ENCODE data around the gene LIPG. TPM values are rescaled to one million over a fixed set of nuclear protein-coding genes. Genes with fewer than 3 reads are reported as not detected.

LIPG gene
- total RNA-seq, 1 donor from 2014 or later, result 5.8 TPM

DNA sequence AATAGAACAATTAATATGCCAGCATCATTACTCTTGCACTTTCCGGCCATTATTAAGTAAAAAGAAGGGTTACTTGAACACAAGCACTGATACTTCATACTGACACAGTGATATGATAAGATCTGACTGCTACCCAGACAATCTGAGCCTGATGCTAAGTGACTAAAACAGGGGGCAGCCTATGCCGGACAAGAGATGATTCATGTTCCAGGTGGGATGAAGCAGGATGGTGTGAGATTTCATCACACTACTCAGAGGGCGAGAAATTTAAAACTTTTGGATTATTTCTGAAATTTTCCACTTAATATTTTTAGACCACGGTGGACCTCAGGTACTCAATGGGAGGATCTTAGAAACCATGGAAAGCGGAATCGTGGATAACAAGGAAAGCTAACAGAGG, 61.7 kb downstream of the LIPG start:
- ATAC-seq (no peak), DNase-seq (ENCODE audit: low spot score) (no peak)
- intact Hi-C loops (cut with DNase I), result no loop called here

DNA sequence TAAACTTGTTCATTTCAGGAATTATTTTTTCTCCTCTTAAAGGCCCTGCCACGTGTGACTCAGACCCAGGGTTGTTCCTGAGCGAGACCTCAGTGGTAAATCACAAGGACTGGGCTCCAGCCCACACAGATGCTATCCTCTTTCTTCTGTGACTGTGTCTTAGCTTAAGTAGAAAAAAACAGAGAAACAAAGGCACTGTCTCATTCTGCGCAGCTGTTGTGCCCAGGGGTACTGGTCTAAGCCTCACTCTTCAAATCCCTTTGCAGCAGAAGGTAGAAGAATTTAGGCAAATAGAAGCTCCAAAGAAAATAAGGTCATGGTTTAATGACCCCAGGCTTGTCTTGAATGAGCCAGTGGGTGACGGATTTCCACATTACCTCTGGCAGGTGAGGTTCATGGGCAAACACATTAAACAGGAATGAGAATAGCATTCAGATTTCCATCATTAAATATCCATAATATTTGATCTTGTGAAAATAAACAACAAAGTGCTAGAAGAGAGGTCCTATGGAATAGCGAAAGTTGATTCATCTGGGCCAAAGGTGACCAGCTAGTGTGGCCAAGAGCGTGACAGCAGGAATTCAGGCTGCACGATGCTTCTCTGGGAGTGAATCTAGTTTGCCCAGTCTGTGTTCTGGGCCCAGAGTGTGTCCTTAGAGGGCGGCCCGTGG, 63.3 kb downstream of the LIPG start:
- peak; percentile 80 for ATAC-seq
- no peak for DNase-seq (ENCODE audit: low spot score)
- intact Hi-C loops (cut with DNase I), result no loop called here

DNA sequence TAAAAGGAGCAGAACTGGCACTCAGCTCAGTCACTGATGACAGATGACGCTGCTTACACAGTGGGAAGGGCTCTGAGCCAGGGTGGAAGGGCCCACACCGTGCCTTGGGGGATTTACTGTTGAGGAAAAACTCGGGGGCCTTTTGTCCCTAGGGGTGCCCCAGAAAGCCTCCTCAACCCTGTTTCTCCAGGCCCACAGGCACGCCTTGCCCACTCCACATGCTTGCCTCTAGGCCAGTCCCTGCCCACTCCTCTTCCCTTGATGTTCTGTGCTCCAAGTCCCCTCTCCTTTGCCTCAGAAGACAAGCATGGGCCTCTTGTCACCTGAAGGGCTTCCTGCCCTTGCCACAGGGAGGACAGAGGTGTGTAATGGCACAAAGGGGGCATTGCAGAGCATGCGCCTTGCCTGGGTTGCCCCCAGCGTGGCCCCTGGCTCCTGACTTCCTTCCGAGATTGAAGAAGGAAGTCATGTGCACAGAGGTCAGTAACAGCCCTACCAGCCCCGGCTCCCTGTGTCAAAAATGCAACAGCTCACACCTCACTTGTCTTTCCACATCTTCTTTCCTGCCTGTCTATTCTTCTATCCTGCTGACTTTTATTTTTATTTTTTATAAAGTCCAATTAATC, 65.1 kb downstream of the LIPG start:
- intact Hi-C loops (cut with DNase I), result no loop called here
- no peak for ATAC-seq
- DNase-seq (ENCODE audit: low spot score), result no peak

DNA sequence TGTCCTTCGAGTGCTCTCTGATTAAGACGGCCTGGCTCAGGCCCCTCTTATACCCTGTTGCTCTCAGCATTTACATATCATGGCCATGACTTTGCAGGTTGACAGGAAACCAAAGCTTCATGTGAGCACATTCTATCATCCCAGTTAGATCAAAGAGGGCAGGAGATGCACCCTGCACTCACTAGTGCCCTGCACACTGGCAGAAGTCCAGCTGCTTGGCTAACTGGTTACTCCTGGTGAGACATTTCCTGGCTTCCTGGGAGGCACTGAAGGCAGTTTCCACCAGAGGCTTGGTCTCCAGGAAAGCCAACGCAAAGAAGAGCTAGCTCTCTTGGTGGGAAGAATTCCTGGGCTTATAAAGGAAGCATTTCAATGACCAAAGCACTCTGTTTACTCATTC, 66.3 kb downstream of the LIPG start:
- intact Hi-C loops (cut with DNase I), result no loop called here
- DNase-seq (ENCODE audit: low spot score) (no peak), ATAC-seq (no peak)

DNA sequence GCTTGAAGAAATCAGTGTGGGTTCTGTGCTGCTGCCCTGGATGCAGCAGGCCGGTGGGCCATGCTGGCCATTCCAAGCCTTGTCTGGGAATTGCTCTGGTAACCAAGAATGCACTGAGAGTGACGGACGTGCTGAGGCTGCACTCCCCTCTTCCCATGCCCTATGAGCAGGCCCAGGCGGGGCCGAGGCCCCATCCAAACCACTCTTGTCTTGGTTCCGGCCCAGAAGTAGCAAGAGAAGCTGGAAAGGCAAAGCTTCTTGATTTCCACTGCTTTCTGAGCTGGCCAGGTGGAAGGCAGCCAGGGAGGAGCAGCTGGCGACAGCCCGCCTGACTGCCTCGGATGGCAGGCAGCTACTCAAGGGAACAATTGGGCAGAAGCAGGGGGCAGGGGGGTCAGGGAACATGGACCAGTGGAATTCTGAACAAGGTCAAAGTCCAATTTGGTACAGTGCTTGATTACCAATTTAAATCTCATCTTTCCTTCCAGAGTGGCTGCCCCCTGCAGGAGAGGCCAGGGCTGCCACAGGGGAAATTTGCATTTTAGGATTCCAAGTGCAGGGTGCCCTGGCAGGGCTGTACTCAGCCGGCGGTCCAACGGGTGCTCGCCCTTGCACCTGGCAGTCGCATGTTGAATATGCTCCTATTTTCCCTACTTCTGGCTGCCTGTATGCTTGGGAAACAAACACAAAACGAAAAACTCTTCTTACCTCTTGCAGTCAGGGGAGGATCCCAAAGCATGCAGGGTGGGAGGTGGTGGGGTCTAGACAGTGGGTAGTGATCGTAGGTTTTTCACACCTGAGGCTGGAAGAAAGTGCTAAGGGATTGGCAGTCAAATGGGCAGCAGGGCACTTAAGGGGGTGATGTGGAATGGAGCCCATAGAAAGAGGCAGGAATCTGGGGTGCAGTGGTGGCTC, 67.3 kb downstream of the LIPG start:
- ATAC-seq, result peak; percentile 71
- intact Hi-C loops (cut with DNase I), result no loop called here
- no peak for DNase-seq (ENCODE audit: low spot score)

DNA sequence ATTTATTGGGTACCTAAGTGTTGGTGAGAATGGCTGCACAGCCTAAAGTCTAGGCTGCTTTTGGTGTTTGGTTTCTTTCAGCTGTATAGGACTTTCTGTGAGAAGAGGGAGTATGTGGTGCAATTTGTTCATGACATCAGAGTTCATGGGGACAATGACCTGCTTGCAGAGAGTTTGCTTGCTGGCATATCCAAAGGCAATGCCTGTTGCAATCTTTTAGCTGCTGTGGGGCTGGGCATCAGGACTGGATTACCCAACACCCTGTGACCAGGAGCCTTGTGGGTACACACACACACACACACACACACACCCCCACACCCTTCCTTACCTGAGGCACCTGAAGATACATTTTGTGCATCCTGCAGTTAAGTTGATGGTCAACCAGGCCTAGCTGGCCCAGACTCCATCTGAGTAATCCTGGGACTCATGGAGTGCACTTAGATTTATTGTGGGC, 68.4 kb downstream of the LIPG start:
- intact Hi-C loops (cut with DNase I), result no loop called here
- DNase-seq (ENCODE audit: low spot score) (no peak), ATAC-seq (peak; percentile 49)

DNA sequence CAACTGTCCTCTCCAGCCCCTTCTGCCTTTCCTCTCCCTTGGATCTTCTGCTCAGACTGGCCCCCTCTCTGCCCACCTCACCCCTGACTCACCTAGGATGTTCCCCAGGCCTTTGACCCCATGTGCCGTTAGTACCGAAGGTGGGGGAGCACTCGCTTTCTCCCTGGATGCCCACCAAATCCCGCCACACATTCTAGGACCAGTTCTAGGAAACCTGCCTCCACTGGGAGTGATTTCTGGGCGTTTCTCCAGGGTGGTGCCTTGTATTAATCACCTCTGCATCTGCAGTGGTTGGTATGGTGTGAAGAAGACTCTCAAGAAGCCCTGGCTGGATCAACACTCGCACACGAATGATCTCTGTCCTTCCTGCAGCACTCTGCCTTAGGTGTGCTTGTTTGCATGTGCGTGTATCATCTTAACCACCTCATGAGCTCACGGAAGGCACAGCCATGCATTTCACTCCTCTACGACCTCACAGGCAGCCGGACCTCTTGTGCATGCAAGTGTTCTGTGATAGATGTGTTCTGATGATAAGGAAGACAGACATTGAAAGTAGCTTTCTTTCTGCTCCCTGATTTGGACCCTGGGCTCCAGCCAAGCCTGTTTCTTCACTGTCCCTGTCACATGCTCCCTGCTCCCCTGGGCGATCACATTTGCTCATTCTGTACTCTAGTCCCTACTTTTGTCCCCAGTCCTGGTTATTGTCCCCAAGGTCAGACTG, 69.4 kb downstream of the LIPG start:
- DNase-seq (ENCODE audit: low spot score), result no peak
- intact Hi-C loops (cut with DNase I), result no loop called here
- ATAC-seq, result no peak

DNA sequence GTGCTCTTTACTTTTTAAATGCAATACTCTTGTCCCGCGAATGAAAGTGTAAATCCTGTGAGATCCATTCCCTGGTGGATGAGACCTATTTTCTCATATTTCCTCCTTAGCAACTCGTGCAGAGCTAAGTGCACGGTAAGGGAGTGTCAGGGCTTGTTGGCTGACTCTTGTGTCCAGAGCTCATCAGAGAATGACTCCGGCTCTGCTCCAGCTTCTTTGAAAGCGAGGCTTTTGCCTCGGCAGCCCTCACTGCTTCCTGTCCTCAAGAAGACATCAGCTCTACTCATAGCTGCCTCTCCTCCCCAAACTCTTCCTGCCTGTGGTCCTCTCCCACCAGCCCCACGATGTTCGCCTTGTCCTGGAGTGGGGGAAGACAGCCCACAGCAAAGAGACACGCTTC, 70.7 kb downstream of the LIPG start:
- intact Hi-C loops (cut with DNase I), result no loop called here
- ATAC-seq (peak; percentile 47), DNase-seq (ENCODE audit: low spot score) (no peak)

DNA sequence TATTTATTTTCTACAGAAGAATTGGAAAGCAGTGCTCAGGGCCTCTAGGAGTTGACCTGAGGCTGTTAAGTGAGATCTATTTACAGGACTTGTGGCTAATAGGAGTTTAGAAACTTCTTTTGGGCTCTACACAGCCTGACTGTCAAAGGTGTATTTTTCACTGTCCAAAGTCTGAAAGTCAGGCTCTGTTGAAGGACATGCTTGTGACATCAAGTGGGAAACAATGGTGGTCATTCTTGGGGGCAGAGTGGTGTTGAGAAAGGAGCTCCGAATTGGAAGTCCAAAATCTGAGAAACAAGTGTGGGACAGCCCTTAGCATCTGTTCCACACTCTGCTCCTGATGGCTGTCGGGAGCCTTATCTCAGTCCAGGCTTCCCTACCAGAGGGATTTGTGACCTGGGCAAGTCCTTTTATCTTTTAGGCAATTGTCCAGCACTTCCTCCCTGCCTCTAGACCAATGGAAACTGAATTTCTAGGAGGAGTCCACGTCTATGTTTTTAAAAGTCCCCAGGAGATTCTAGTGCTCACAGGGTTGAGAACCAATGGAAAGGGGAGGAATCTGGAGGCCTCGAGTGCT, 76.4 kb downstream of the LIPG start:
- peak; percentile 2 for DNase-seq (ENCODE audit: low spot score)
- intact Hi-C loops (cut with DNase I), result no loop called here
- ATAC-seq, result no peak

DNA sequence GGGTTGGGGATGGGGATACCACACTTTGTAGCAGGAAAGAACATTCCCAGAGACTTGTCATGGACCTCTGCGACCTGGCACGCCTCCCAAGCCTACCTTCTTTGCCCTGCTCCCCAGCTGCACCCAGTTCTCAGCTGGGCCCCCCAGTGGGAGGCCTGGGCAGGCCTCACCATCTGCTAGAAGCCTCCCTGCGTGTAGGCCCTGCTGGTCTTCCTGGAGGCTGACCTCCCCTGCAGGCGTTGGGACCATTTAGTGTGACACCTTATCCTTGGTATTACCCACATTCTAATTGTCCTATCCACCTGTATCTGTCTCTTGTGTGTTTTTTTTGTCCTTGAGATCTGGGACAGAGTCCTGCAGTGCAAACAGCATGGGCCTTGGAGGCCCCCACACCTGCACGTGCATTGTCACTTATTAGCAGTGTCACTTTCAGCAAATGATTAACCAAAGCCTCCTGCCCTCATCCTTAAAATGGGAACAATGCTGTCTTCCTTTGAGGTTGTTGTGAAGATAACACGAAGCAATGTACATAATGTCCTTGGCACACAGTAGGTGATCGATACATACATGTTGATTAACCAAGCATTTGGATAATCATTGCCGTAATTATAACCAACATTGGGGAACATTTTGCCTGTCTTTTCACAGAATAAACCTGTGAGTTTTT, 77.2 kb downstream of the LIPG start:
- intact Hi-C loops (cut with DNase I), result no loop called here
- peak; percentile 19 for DNase-seq (ENCODE audit: low spot score)
- ATAC-seq, result no peak

DNA sequence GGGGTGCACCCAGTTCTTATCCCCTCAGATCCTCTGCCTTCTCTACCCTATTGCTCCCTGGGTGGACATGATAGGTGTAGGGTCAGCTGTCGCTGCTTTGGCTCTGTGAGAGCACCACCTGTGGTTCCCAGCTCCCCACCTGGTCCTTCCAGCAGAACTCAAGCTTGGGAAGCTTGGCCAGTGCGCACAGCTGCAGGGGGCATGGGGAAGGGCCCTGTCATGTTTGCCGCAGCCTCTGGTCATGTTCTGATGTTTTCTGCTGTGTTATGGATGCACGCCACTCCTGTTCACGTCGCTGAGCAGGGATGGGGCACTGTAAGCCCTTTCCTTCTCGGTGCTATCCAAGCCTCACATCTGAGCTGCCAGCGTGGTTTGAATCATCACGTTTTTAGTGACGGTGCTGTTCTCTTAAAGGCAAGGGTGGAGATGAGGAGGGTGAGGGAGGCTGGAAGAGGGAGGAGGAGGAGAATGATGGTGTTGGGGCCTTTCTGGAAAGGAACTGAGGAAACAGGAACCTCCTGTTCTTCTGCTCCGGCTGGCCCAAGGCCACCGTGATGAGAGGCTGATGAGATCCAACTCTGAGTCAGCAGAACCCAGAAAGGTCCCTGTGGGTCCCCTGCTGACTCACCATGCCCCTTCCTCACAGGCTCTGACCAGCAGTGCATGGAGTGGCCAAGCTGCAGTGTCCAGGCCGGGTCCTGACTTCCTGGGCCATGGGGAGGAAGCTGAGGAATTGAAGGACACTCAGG, 78.0 kb downstream of the LIPG start:
- DNase-seq (ENCODE audit: low spot score) (peak; percentile 51), ATAC-seq (peak; percentile 64)
- intact Hi-C loops (cut with DNase I), result no loop called here

DNA sequence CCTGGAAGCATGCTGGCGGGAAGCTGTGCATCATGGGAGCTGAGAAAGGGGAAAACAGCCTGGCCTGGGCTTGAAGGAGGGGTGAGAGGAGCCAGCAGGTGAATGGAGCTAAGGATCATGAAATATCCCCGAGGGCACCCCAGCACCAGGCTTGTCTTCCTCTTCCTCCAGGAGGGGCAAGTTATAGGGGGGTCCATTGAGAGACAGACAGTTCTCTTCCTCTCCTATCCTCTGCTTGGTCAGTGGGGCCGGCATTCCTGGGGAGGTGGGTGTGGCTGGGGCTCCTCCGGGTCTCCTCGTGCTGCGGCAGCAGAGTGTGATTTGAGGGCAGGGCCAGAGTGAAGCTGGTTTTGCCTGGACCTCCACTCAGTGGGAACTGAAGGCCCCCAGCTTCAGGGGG, 78.9 kb downstream of the LIPG start:
- peak; percentile 37 for DNase-seq (ENCODE audit: low spot score)
- no peak for ATAC-seq
- intact Hi-C loops (cut with DNase I), result no loop called here

DNA sequence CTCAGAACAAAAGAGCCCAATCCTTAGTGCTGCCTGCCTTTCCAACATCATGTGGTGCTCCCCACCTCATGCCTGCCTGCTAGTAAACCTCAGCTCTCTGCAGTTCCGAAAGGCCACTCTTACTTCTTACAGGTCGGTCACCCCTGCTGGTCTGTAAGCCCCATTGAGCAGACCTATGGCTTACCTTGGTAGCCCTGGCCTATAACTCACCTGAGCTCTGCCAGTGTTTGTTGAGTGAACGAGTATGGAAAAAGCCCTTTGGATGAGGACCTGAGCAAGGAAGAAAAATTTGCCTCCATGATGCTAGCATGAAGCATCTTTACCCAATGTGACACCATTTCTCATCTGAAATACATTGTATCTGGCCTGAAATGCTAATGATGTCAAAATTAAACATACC, 83.3 kb downstream of the LIPG start:
- intact Hi-C loops (cut with DNase I), result no loop called here
- DNase-seq (ENCODE audit: low spot score) (peak; percentile 34), ATAC-seq (no peak)

DNA sequence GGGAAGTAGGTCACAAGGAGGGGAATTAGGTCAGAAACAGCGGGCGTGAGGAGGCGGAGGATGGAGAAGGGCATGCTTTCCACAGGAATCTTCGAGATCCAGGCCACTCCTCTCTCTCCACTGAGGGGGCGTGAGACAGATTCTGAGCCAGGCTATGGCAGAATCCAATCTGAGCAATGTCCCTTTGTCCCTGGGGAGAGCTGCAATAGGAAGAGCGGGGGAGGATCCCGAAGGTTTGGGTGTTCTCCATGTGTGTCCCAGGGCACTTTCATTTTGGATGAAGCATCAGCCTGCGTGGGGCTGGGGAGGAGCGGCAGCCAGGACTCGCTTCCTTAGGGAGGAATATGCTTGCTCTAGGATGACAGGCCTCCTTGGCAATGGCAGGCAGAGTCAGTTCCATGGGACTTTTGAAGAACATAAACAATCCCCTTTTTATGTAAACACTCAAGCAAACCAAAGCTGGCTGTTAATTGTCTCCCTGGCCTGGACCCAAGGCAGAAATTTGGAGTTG, 84.0 kb downstream of the LIPG start:
- ATAC-seq, result peak; percentile 88
- peak; percentile 57 for DNase-seq (ENCODE audit: low spot score)
- intact Hi-C loops (cut with DNase I), result no loop called here

DNA sequence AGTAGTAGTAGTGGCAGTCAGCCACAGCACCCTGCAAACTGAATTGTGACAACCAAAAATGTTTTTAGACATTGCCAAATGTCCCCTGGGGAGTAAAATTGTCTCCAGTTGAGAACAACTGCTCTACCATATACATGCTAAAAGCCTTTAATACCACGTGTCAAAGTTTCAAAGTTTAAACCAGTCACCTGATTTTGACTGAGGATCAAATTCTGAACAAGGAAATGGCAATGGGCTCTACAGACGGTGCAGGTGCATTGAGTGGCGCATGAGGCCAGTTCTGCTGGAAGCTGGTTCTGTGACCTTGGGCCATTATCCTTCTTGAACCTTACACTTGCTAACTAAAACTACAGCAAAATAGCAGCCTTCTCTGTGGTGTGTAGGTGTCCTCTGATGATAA, 85.0 kb downstream of the LIPG start:
- ATAC-seq (no peak), DNase-seq (ENCODE audit: low spot score) (peak; percentile 5)
- intact Hi-C loops (cut with DNase I), result no loop called here

DNA sequence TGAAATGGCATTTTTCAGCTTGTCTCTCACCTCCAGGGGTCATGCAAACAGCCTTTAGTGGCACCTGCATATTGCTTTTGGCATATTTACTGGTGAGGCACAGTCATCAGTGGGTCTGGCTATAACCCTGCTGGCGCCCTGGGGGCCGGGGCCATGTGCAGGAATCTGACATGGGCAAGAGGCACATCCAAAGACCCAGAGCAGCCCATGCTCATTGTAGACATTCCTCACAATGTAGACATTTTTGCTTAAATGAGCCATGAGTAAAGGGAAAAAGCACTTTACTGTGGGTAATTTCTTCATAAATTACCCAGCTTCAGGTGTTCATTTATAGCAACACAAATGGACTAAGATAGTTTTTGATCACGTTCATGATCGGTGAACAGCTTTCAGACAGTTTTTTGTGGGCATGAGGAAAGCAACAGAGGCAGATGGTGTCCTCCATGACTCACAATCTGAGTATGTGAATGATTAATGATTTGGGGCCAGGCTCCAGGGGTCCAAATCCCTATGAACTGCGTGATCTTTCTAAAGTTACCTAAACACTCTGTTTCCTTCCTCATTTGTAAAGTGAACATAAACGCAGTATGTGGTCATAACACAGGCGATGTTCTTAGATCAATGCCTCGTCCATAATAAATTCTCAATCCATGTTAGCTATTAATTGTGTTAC, 85.8 kb downstream of the LIPG start:
- intact Hi-C loops (cut with DNase I), result no loop called here
- no peak for ATAC-seq

DNA sequence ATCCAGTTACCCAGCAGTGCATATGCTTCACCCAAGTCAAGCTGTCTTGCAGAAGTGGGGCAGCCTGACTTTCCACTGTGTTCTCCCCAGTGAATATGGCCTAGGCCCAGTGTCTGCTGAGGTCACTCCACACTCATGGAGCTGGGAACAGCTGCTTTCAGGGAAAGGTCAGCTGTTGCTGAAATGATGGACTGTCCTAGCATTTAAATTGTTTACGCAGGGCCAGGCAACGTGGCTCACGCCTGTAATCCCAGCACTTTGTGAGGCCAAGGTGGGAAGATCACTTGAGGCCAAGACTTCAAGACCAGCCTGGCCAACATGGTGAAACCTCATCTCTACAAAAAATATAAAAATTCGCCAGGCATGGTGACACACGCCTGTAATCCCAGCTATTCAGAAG, 86.5 kb downstream of the LIPG start:
- intact Hi-C loops (cut with DNase I), result no loop called here
- ATAC-seq (peak; percentile 38), DNase-seq (ENCODE audit: low spot score) (no peak)

More for the DNA sequence above, 85.8 kb downstream of the LIPG start:
- DNase-seq (ENCODE audit: low spot score), result peak; percentile 33
